Measurements from ENCODE around the gene C17orf78.

Gene C17orf78

GRCh38 chr17:37368577-37368976 lies 7.2 kb upstream of the C17orf78 start:
- DNase-seq (ENCODE audit: insufficient read length, low spot score) (no peak), FAIRE-seq (no peak)
- TF ChIP-seq CTCF (IDR thresholded peaks at IDR 0.05; ENCODE audit: insufficient read depth, missing control alignments): no peak

GRCh38 chr17:37373530-37374159 lies 2.1 kb upstream of the C17orf78 start:
- FAIRE-seq (no peak), DNase-seq (ENCODE audit: insufficient read length, low spot score) (peak; percentile 66)
- TF ChIP-seq CTCF (IDR thresholded peaks at IDR 0.05; ENCODE audit: insufficient read depth, missing control alignments): peak; percentile 100

DNA sequence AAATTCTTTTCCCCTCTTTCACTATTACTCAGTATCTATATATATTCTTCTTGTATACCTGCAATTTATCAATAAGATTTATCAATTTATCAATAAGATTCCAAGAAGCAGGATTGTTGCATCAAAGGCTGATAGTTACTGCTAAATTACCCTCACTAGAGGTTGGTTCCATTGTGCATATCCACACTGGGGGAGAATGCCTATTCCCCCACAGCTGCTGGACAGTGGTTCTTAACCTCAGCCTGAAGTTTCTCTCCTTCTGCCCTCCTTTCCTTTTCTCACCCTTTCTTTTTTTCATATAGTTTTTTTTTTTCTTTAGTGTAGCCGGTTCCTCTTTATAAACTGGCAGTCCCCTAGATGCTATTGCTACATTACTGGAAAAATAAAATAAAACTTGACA lies 6.3 kb downstream of the C17orf78 start:
- TF ChIP-seq CTCF (IDR thresholded peaks at IDR 0.05; ENCODE audit: insufficient read depth, missing control alignments): no peak
- FAIRE-seq: no peak
- DNase-seq (ENCODE audit: insufficient read length, low spot score): no peak

DNA sequence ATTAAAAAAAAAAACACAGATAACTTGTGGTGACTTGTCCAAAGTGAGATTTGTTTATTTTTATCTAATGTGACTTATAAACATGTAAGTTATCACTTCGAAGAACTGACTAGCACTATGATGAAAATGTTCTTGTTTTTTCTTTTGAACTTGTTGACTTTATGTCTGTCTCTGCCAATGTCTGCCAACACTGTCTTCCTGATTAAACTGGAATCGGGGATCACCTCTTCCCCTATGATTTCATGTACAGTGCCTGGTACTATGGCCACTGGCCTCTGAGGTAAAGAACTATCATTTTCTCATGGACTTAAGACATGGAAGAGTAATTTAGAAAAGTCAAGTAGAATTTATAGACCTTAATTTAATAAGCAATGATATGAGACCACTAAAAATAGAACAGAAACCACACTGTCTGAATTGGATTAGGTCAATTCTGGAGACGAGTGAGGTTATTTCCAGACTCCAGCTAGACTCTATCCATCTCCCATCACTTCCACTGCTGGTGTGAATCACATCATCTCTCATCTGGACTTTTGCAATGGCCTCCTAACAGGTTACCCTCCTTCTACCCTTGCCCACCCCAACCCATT lies 8.9 kb downstream of the C17orf78 start:
- FAIRE-seq: no peak
- no peak for TF ChIP-seq CTCF (IDR thresholded peaks at IDR 0.05; ENCODE audit: insufficient read depth, missing control alignments)
- DNase-seq (ENCODE audit: insufficient read length, low spot score): no peak

- no peak for FAIRE-seq
- DNase-seq (ENCODE audit: insufficient read length, low spot score): no peak
- no peak for TF ChIP-seq CTCF (IDR thresholded peaks at IDR 0.05; ENCODE audit: insufficient read depth, missing control alignments)
Measured at GRCh38 chr17:37385474-37385990, 9.7 kb downstream of the C17orf78 start.

DNA sequence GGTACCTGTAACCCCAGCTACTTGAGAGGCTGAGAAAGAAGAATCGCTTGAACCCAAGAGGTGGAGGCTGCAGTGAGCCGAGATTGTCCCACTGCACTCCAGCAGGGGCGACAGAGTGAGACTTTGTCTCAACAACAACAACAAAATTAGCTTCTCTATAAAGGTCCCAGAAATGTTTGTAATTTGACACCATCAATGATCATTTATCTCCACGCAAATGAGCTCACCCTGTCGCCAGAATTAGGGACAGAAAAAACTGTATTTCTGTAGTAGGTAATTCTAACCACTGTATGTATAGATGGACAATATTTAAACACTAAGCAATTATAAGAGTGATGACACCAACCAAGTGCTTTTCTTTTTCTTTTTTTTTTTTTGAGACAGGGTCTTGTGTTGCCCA lies 10.7 kb downstream of the C17orf78 start:
- DNase-seq (ENCODE audit: insufficient read length, low spot score) (no peak), FAIRE-seq (no peak)
- TF ChIP-seq CTCF (IDR thresholded peaks at IDR 0.05; ENCODE audit: insufficient read depth, missing control alignments): no peak

DNA sequence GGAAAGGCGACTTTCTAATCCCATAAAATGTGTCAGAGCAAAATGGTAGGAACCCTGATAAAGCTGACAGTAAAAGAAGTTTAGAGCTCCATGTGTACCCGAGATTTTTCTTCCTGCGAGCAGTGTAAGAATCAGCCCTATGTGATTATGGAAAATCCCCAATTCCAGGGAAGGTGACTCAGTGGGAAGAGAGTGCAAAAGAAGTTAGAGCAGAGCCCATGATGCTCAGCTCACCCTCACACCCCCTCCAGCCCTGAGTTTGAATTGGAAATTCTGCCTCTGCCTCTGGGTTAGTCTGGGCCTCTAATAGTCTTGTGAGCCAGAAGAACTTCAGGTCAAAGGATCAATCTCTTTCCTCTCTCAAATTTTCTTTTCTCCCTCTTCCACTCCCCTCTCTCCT lies 12.5 kb downstream of the C17orf78 start:
- FAIRE-seq: no peak
- no peak for TF ChIP-seq CTCF (IDR thresholded peaks at IDR 0.05; ENCODE audit: insufficient read depth, missing control alignments)
- DNase-seq (ENCODE audit: insufficient read length, low spot score): no peak
